ENCODE measurements around the gene SMPX. TPM values are rescaled to one million over a fixed set of nuclear protein-coding genes. Genes with fewer than 3 reads are reported as not detected.
A peak's percentile ranks its signal among the peaks of the same experiment; 100 is the strongest.

The SMPX gene
- total RNA-seq, 1 experiment from 2014 or later = not detected

- peaks cover 7% of the 10 kb centered on the region for H3K36me3 Mint-ChIP-seq (ENCODE audit: insufficient read depth, unreplicated experiment)
- H3K4me1 Mint-ChIP-seq (ENCODE audit: insufficient read depth, unreplicated experiment) = peaks cover 31% of the 10 kb centered on the region
- H3K27me3 Mint-ChIP-seq (ENCODE audit: insufficient read depth, unreplicated experiment) = peaks cover 53% of the 10 kb centered on the region
- no peaks in the 10 kb centered on the region for H3K9me3 Mint-ChIP-seq (ENCODE audit: unreplicated experiment)
- peak; percentile 54 for DNase-seq (ENCODE audit: unreplicated experiment)
- TF ChIP-seq CTCF (IDR thresholded peaks at IDR 0.05; ENCODE audit: unreplicated experiment) = no peak
- H3K4me3 Mint-ChIP-seq (ENCODE audit: unreplicated experiment) = no peak overlapping the region
- intact Hi-C loops (cut with micrococcal nuclease) = no loop called here
- CTCF ChIA-PET = no interaction called here
- no TSS peak for BruUV-seq (replicated peaks)
- H3K27ac Mint-ChIP-seq (ENCODE audit: low read depth, unreplicated experiment) = no peak overlapping the region
- POLR2A ChIA-PET = interaction anchor here (0.6 to 2.5 kb wide), 2 partner anchors 11 to 38 kb away, joined by 4 to 11 read pairs; partner anchors contain the start of gene MBTPS2
Measured at GRCh38 chrX:21800344-21800770, 42.4 kb upstream of the SMPX start.

GRCh38 chrX:21799767-21800166 is 41.9 kb upstream of the SMPX start:
- POLR2A ChIA-PET = interaction anchor here (1.2 to 2.5 kb wide), 2 partner anchors 39 to 41 kb away, joined by 4 to 11 read pairs; partner anchors contain the start of gene MBTPS2
- Mint-ChIP-seq H3K4me3 (ENCODE audit: unreplicated experiment) (no peak overlapping the region), H3K27me3 (ENCODE audit: insufficient read depth, unreplicated experiment) (peaks cover 59% of the 10 kb centered on the region), H3K27ac (ENCODE audit: low read depth, unreplicated experiment) (no peak overlapping the region), H3K4me1 (ENCODE audit: insufficient read depth, unreplicated experiment) (peaks cover 31% of the 10 kb centered on the region), H3K36me3 (ENCODE audit: insufficient read depth, unreplicated experiment) (peaks cover 7% of the 10 kb centered on the region), H3K9me3 (ENCODE audit: unreplicated experiment) (no peaks in the 10 kb centered on the region)
- no TSS peak for BruUV-seq (replicated peaks)
- intact Hi-C loops (cut with micrococcal nuclease) = no loop called here
- no peak for DNase-seq (ENCODE audit: unreplicated experiment)
- CTCF ChIA-PET = no interaction called here
- TF ChIP-seq CTCF (IDR thresholded peaks at IDR 0.05; ENCODE audit: unreplicated experiment) = no peak

- H3K9me3 Mint-ChIP-seq (ENCODE audit: unreplicated experiment) = peaks cover 8% of the 10 kb centered on the region
- peaks cover 7% of the 10 kb centered on the region for H3K36me3 Mint-ChIP-seq (ENCODE audit: insufficient read depth, unreplicated experiment)
- peaks cover 31% of the 10 kb centered on the region for H3K4me1 Mint-ChIP-seq (ENCODE audit: insufficient read depth, unreplicated experiment)
- no peak for TF ChIP-seq CTCF (IDR thresholded peaks at IDR 0.05; ENCODE audit: unreplicated experiment)
- peak overlapping the region; percentile 53 for H3K4me3 Mint-ChIP-seq (ENCODE audit: unreplicated experiment)
- peak; percentile 77 for DNase-seq (ENCODE audit: unreplicated experiment)
- peak overlapping the region; percentile 83 for H3K27ac Mint-ChIP-seq (ENCODE audit: low read depth, unreplicated experiment)
- H3K27me3 Mint-ChIP-seq (ENCODE audit: insufficient read depth, unreplicated experiment) = peaks cover 62% of the 10 kb centered on the region
- BruUV-seq (replicated peaks) = no TSS peak
- ChIA-PET CTCF (no interaction called here), POLR2A (interaction anchor here (0.8 to 1.2 kb wide), 2 partner anchors 42 to 135 kb away, joined by 3 to 4 read pairs; no protein-coding TSS in a partner anchor)
- intact Hi-C loops (cut with micrococcal nuclease) = no loop called here
Measured at GRCh38 chrX:21798677-21799219, 40.8 kb upstream of the SMPX start.

- Mint-ChIP-seq H3K9me3 (ENCODE audit: unreplicated experiment) (no peaks in the 10 kb centered on the region), H3K4me1 (ENCODE audit: insufficient read depth, unreplicated experiment) (no peaks in the 10 kb centered on the region), H3K36me3 (ENCODE audit: insufficient read depth, unreplicated experiment) (no peaks in the 10 kb centered on the region), H3K4me3 (ENCODE audit: unreplicated experiment) (no peak overlapping the region), H3K27me3 (ENCODE audit: insufficient read depth, unreplicated experiment) (peaks cover 59% of the 10 kb centered on the region), H3K27ac (ENCODE audit: low read depth, unreplicated experiment) (no peak overlapping the region)
- no peak for DNase-seq (ENCODE audit: unreplicated experiment)
- BruUV-seq (replicated peaks) = no TSS peak
- ChIA-PET POLR2A (no interaction called here), CTCF (no interaction called here)
- intact Hi-C loops (cut with micrococcal nuclease) = no loop called here
- TF ChIP-seq CTCF (IDR thresholded peaks at IDR 0.05; ENCODE audit: unreplicated experiment) = no peak
Measured at GRCh38 chrX:21781976-21782375, 24.1 kb upstream of the SMPX start.

Measured in MCF 10A (cell line).